Dendritic cell treated with granulocyte-macrophage colony-stimulating factor and Interleukin-4, amounts not matched to agents 40 ng/mL and 50 ng/mL, for 4 days (primary cell): Measurements from ENCODE around the gene TWF2.
A peak's percentile ranks its signal among the peaks of the same experiment; 100 is the strongest.

Experiments used
- H3K27ac Mint-ChIP-seq: one replicate; pipeline ENCODE4 v1.8.0; 2022; ENCODE audit warnings: mild to moderate bottlenecking, mixed read lengths
- H3K27me3 Mint-ChIP-seq: one replicate; pipeline ENCODE4 v1.8.0; 2022; ENCODE audit warnings: mild to moderate bottlenecking, mixed read lengths
- H3K36me3 Mint-ChIP-seq: one replicate; pipeline ENCODE4 v1.8.0; 2022; ENCODE audit warnings: low read depth, mixed read lengths
- H3K4me1 Mint-ChIP-seq: one replicate; pipeline ENCODE4 v1.8.0; 2022; ENCODE audit warnings: low read depth, mixed read lengths
- H3K4me3 Mint-ChIP-seq: one replicate; pipeline ENCODE4 v1.8.0; 2022; ENCODE audit warnings: mild to moderate bottlenecking, moderate library complexity, mixed read lengths
- H3K9me3 Mint-ChIP-seq: one replicate; pipeline ENCODE4 v1.8.0; 2022; ENCODE audit warnings: mixed read lengths
- intact Hi-C: fragments of 100-400 bp; cut with micrococcal nuclease; formaldehyde crosslinking; loops from one replicate; pipeline ENCODE4 v1.15.0; 2022

TWF2 gene

DNA sequence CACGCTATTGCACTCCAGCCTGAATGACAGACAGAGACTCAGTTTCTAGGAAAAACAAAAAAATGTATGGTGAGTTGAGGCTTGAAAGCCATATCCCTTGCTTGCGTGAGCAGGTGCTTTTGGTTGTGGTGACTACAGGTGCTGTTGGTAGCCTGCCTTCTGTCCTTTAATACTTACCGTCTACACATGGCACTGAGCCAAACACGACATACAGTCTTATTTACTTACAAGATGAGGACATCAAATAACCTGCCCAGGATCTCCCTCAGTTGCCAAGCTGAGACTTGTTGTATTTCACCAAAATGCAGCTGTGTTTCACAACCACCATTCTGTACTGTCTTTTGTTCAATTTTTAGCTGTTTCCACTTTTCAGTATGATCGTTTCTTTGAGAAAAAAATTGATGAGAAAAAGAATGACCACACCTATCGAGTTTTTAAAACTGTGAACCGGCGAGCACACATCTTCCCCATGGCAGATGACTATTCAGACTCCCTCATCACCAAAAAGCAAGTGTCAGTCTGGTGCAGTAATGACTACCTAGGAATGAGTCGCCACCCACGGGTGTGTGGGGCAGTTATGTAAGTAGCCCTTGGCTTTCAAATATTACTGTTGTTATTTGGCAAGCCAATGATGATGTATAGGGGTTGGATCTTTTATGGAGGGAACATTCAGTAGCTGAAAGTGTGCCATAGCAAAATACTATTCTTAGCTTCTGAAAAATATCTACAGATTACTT, 34.5 kb downstream of the TWF2 start:
- no peak overlapping the region for H3K4me3 Mint-ChIP-seq
- intact Hi-C loops, result no loop called here
- peaks cover 87% of the 10 kb centered on the region for H3K36me3 Mint-ChIP-seq
- no peaks in the 10 kb centered on the region for H3K9me3 Mint-ChIP-seq
- no peak overlapping the region for H3K27ac Mint-ChIP-seq
- no peaks in the 10 kb centered on the region for H3K27me3 Mint-ChIP-seq
- peaks cover 44% of the 10 kb centered on the region for H3K4me1 Mint-ChIP-seq

DNA sequence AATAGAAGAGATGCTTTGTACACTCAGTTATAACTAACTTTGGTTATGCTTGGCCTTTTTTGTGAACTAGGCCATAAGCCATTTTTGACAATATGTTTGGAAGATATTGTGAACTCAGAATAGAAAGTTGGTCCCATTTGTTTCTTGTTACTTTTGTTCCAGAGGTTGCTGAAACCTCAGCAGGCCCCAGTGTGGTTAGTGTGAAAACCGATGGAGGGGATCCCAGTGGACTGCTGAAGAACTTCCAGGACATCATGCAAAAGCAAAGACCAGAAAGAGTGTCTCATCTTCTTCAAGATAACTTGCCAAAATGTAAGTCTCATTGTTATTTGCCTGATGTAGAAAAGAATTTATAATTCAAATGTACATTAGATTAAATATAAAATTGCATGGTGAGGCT, 35.3 kb downstream of the TWF2 start:
- Mint-ChIP-seq H3K27ac (no peak overlapping the region), H3K27me3 (no peaks in the 10 kb centered on the region), H3K36me3 (peaks cover 87% of the 10 kb centered on the region), H3K4me3 (no peak overlapping the region), H3K4me1 (peaks cover 46% of the 10 kb centered on the region), H3K9me3 (no peaks in the 10 kb centered on the region)
- intact Hi-C loops, result loop anchor here (2.0 kb wide), 1 partner anchor 49 kb away; the partner anchor contains the start of gene POC1A

DNA sequence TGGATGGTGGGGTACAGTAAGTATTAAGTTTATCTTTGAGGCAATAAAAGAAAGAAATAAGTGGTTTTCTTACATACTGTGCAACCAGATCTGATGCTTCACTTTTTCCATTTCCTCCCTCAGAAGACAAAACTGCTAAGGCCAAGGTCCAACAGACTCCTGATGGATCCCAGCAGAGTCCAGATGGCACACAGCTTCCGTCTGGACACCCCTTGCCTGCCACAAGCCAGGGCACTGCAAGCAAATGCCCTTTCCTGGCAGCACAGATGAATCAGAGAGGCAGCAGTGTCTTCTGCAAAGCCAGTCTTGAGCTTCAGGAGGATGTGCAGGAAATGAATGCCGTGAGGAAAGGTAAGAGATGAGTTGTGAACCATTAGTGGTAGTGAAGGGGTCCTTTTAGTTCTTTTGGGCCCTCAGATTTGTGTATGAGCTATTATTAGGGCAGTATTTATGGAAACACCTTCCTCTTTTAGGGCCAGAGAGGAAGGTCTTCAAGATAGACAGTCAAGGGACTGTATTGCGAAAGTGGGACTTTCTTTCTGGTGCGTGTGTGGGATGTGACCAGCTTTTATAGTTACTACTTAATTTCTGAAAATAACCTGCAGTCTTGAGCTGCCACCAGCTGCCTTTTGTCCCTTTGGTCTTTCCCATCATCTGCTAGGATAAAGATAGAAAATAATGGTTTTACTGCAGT, 36.4 kb downstream of the TWF2 start:
- Mint-ChIP-seq H3K9me3 (no peaks in the 10 kb centered on the region), H3K4me3 (no peak overlapping the region), H3K4me1 (peaks cover 55% of the 10 kb centered on the region), H3K27me3 (no peaks in the 10 kb centered on the region), H3K27ac (peak overlapping the region; percentile 58), H3K36me3 (peaks cover 81% of the 10 kb centered on the region)
- intact Hi-C loops, result loop anchor here (2.0 kb wide), 1 partner anchor 48 kb away; the partner anchor contains the start of gene POC1A

DNA sequence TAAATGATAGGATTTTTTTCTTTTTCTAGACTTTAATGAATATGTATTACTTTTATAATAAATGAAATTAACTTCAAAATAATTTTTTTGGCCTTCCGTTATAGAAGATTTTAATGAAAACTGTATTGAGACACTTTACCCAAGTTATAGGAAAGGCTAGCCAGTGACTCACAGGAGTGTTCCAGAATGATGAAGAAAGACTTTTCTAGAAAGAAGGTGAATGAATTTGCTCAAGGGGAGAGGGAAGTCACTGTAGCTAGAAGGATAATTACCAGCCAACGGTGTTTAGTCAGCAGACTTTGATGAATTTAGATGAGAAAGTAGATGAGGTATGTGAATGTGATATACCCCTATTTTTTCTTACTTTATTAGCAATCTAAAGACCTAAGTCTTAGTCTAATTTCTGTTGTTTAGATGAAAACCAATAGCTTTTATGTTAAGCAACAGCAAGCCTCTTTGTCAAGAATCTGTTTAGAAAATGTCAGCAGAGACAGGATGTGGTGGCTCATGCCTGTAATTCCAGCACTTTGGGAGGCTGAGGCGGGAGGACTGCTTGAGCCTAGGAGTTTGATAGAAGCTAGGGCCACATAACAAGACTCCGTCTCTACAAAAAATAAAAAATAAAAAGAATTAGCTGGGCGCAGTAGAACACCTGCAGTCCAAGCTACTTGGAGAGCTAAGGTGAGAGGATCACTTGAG, 37.8 kb downstream of the TWF2 start:
- Mint-ChIP-seq H3K36me3 (peaks cover 67% of the 10 kb centered on the region), H3K27me3 (no peaks in the 10 kb centered on the region), H3K4me1 (peaks cover 69% of the 10 kb centered on the region), H3K9me3 (no peaks in the 10 kb centered on the region), H3K27ac (peak overlapping the region; percentile 33), H3K4me3 (no peak overlapping the region)
- intact Hi-C loops, result no loop called here

DNA sequence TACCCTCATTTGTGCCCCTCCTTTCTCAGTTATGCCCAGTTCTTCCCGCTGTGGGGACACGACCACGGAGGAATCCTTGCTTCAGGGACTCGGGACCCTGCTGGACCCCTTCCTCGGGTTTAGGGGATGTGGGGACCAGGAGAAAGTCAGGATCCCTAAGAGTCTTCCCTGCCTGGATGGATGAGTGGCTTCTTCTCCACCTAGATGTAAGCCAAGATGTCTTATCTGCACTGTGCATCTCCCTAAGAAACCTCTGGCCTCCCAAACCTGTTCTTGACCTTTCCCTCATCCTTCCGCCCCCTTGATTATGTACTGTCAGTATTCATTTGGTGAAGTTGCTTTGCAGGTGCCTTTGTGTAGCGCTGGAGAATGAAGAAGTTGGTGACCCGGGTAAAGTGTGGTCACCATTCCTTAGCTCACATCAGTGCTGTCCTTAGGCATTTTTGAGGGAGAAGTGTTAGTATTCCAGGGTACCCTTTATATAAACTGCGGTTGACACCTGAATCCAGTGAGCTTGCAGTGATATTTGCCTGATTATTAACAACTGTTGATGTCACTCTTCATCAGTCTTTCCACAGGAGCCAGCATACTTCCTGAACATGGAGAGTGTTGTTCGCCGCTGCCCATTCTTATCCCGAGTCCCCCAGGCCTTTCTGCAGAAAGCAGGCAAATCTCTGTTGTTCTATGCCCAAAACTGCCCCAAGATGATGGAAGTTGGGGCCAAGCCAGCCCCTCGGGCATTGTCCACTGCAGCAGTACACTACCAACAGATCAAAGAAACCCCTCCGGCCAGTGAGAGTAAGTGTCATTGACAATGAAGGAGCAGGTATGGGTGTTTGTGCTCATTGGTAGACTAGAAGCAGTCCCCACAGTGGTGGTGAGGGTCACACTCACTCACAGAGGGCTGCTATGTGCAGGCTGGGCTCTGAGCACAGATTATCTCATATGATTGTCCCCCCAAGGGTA, 40.0 kb downstream of the TWF2 start:
- Mint-ChIP-seq H3K36me3 (peaks cover 45% of the 10 kb centered on the region), H3K4me1 (peaks cover 87% of the 10 kb centered on the region), H3K9me3 (no peaks in the 10 kb centered on the region), H3K4me3 (peak overlapping the region; percentile 98), H3K27me3 (no peaks in the 10 kb centered on the region), H3K27ac (peak overlapping the region; percentile 95)
- intact Hi-C loops, result no loop called here

DNA sequence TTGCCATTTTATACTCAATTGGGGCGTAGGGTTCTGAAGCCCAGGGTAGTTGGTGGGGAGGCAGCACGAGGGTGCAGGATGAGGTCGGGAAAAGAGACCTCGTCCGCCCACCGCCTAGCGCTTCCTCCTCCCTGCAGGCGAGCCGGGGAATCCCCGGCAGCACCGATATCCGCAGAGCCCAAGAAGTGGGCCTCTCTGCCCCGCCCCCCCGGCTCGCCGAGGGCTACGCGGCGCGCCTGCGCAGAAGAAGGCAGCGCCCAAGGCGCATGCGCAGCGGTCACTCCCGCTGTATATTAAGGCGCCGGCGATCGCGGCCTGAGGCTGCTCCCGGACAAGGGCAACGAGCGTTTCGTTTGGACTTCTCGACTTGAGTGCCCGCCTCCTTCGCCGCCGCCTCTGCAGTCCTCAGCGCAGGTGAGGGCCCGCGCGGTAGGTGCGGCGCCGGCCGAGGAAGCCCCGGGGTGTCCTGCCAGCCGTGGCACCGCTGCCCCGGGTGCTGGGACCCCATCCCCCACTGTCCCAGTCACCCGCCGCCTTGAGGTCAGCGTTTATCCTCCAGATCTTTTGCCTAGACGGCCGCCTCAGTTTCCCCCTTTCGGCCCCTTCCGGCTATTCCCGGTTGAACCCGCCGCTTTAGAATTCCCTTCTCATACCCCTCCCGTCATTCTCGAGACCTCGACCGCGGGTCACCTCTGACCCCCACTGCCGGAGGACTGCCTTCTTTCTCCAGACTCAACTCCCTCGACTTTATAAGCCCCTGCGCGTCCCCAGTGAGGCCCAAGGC, 40.9 kb downstream of the TWF2 start, which contains the start of gene ALAS1:
TSS of gene ALAS1 (plus strand) at position 319 of the 784 bp plus-strand sequence. CDS start 1,082 bp downstream, outside the sequence.
- Mint-ChIP-seq H3K4me1 (peaks cover 82% of the 10 kb centered on the region), H3K27me3 (no peaks in the 10 kb centered on the region), H3K4me3 (peak within 1 kb of the TSS; percentile 98), H3K27ac (peak within 1 kb of the TSS; percentile 95), H3K9me3 (no peaks in the 10 kb centered on the region), H3K36me3 (peaks cover 36% of the 10 kb centered on the region)
- intact Hi-C loops, result no loop called here

DNA sequence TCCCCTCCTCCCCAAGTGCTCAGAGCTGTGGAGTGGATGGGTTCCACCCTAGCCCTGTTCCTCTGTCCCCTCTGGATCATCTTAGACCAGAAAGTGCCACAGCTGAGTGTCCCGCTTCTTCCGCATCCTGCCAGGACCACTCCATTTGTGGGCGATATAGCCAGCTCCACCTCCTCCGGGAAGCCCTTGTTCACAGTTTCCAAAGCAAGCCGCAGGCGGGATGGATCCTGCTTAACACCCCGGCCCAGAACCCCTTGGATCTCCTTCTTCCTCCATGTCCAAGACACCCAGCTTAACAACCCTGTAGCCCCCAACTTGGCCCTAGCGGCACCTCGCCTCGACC, 41.5 kb downstream of the TWF2 start:
- H3K9me3 Mint-ChIP-seq, result no peaks in the 10 kb centered on the region
- intact Hi-C loops, result no loop called here
- H3K36me3 Mint-ChIP-seq, result peaks cover 35% of the 10 kb centered on the region

DNA sequence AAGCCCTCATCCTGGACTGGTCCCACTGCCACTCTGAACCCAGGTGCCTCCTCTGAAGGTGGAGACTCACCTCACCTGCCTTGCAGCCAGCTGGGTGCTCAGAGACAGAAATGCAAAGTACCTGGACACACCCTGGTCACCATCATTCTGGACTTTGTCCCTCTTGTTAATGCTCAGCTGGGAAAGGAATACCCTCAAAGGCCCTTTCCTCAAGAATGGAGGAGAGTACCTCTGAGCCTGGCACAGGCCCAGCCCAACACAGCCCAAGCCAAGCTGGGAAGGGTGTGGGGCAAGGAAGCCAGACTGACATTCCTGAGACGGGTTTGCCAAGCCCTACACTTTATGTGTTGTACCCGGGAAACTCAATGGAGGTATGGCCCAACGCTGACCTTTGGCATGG, 42.0 kb downstream of the TWF2 start:
- Mint-ChIP-seq H3K27ac (peak overlapping the region; percentile 95), H3K4me1 (peaks cover 79% of the 10 kb centered on the region), H3K36me3 (peaks cover 35% of the 10 kb centered on the region), H3K4me3 (no peak overlapping the region), H3K9me3 (no peaks in the 10 kb centered on the region), H3K27me3 (no peaks in the 10 kb centered on the region)
- intact Hi-C loops, result no loop called here

More for the DNA sequence above, 41.5 kb downstream of the TWF2 start:
- Mint-ChIP-seq H3K27ac (peak overlapping the region; percentile 95), H3K4me3 (peak overlapping the region; percentile 98), H3K4me1 (peaks cover 83% of the 10 kb centered on the region), H3K27me3 (no peaks in the 10 kb centered on the region)

DNA sequence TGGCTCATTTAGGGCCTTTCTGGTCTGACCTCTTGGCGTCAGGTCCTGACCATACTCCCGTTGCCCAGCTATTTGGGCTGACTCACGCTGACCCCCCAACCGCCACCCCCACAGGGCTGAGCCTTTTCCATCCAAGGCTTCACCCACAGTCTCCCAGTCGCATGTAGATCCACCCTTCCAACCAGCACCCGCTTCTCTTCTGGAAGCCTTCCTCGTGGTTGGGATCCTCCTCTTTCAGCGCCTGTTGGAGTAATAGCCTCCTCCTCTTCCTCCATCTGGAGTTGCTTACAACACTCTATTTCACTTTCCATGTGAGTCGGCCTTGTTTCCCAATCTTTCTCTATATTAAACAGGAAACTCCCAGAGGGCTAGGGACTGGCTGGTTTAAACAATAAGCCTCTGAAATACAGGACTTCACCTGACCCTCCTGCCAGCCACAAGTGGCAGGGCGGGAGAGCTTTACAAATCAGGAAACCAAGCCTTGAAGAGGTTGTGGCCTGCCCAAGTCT, 43.1 kb downstream of the TWF2 start:
- H3K4me1 Mint-ChIP-seq, result peaks cover 78% of the 10 kb centered on the region
- no peaks in the 10 kb centered on the region for H3K27me3 Mint-ChIP-seq
- H3K36me3 Mint-ChIP-seq, result peaks cover 27% of the 10 kb centered on the region
- H3K9me3 Mint-ChIP-seq, result no peaks in the 10 kb centered on the region
- intact Hi-C loops, result no loop called here
- H3K4me3 Mint-ChIP-seq, result peak overlapping the region; percentile 22
- H3K27ac Mint-ChIP-seq, result peak overlapping the region; percentile 95

DNA sequence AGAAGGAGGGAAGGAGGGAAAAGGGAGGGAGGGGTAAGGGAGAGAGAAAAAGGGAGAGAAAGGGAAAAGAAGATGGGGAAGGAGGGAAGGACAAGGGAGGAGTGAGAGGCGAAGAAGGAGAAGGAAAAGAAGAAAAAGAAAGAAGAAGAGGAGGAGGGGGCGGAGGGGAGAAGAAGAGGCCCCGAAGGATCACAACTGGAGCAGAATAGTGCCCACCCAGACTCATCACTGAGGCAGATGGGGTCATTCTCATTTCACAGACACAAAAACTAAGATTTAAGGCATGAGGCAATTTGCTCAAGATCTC, 43.7 kb downstream of the TWF2 start:
- Mint-ChIP-seq H3K27ac (peak overlapping the region; percentile 95), H3K4me3 (no peak overlapping the region), H3K9me3 (no peaks in the 10 kb centered on the region), H3K36me3 (peaks cover 21% of the 10 kb centered on the region), H3K27me3 (no peaks in the 10 kb centered on the region), H3K4me1 (peaks cover 79% of the 10 kb centered on the region)
- intact Hi-C loops, result no loop called here

DNA sequence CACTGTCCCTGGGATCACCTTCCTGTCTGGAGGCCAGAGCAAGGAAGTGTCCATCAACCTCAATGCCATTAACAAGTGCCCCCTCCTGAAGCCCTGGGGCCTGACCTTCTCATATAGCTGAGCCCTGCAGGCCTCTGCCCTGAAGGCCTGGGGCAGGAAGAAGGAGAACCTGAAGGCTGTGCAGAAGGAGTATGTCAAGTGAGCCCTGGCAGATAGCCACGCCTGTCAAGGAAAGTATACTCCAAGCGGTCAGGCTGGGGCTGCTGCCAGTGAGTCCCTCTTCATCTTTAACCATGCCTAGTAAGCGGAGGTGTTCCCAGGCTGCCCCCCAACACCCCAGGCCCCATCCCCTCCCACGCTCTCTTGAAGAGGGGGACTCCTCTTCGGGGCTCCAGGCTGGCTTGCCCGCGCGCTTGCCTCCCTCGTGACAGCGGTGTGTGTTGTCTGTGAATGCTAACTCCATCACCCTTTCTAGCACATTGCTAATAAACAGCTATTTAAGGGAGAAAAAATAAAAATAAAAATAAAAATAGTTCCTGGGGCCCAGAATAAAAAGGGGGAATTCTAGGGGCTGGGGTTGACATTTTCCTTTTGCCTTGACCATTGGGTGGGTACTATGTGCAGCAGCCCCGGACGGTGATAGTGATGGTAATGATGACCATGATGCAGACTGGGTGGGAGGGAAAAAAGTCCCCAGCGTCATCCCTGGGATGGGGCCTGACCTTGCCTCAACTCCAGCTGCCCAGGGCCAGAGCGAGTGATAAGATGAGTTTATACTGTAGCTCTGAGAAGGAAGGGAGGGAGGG, 44.3 kb downstream of the TWF2 start:
- Mint-ChIP-seq H3K27ac (peak overlapping the region; percentile 95), H3K36me3 (peaks cover 15% of the 10 kb centered on the region), H3K4me1 (peaks cover 80% of the 10 kb centered on the region), H3K27me3 (no peaks in the 10 kb centered on the region), H3K4me3 (no peak overlapping the region), H3K9me3 (no peaks in the 10 kb centered on the region)
- intact Hi-C loops, result no loop called here

DNA sequence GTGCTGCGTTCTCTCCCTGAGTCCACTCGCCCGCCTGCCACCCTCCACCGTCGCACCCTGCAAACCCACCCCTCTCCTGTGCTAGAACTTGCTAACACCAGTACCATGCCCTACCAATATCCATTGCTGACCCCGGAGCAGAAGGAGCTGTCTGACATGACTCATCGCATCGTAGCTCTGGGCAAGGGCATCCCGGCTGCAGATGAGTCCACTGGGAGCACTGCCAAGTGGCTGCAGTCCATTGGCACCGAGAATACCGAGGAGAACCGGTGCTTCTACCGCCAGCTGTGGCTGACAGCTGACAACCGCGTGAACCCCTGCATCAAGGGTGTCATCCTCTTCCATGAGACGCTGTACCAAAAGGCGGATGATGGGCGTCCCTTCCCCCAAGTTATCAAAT, 45.9 kb downstream of the TWF2 start:
- Mint-ChIP-seq H3K4me3 (no peak overlapping the region), H3K36me3 (peaks cover under 1% of the 10 kb centered on the region), H3K4me1 (peaks cover 80% of the 10 kb centered on the region), H3K27ac (peak overlapping the region; percentile 66), H3K27me3 (no peaks in the 10 kb centered on the region), H3K9me3 (no peaks in the 10 kb centered on the region)
- intact Hi-C loops, result no loop called here
